SK-N-SH (cell line): ENCODE measurements around the gene ORMDL1.

Experiments
- GABPA ChIP-seq: IDR thresholded peaks from 2 replicates; pipeline ENCODE4 v1.4.0; 2012; ENCODE audit warnings: low read depth, mild to moderate bottlenecking
- JUND ChIP-seq: IDR thresholded peaks from 2 replicates; pipeline ENCODE4 v1.4.0; 2012
- MEF2A ChIP-seq: IDR thresholded peaks from 2 replicates; pipeline ENCODE4 v1.4.0; 2012; ENCODE audit warnings: low read depth, borderline replicate concordance
- POLR2AphosphoS5 ChIP-seq: IDR thresholded peaks from 2 replicates; pipeline ENCODE4 v1.6.1; 2012; ENCODE audit warnings: low read depth, low read length
- RAD21 ChIP-seq: IDR thresholded peaks from 2 replicates; pipeline ENCODE4 v1.6.1; 2012; ENCODE audit warnings: mild to moderate bottlenecking, low read length
- RXRA ChIP-seq: IDR thresholded peaks from 2 replicates; pipeline ENCODE4 v1.4.0; 2012; ENCODE audit warnings: low read depth, mild to moderate bottlenecking, borderline replicate concordance
- TAF1 ChIP-seq: IDR thresholded peaks from 2 replicates; pipeline ENCODE4 v1.6.1; 2012; ENCODE audit warnings: low read depth, mild to moderate bottlenecking, low read length, moderate library complexity, borderline replicate concordance
- USF2 ChIP-seq: fragments of 150-350 bp; IDR thresholded peaks from 2 replicates; pipeline ENCODE4 v1.6.1; 2017; ENCODE audit warnings: antibody characterized with exemption, low read length, low read depth, borderline replicate concordance
- YY1 ChIP-seq: IDR thresholded peaks from 2 replicates; pipeline ENCODE4 v1.4.0; 2012; ENCODE audit warnings: low read depth, mild to moderate bottlenecking
- TF ChIP-seq, protein P1 (sequence below): fragments of 200-600 bp; sonication (generic); IDR thresholded peaks from 2 replicates; pipeline ENCODE4 v1.6.1; 2017; ENCODE audit warnings: antibody characterized with exemption, mild to moderate bottlenecking, moderate library complexity
- TF ChIP-seq, protein P2 (sequence below): IDR thresholded peaks from 2 replicates; pipeline ENCODE4 v1.4.0; 2012; ENCODE audit warnings: low read depth
- TF ChIP-seq, protein P3 (sequence below): fragments of 150-350 bp; IDR thresholded peaks from 2 replicates; pipeline ENCODE4 v1.6.1; 2016; ENCODE audit warnings: mild to moderate bottlenecking, low read depth, low read length

- TF ChIP-seq, protein P1, sequence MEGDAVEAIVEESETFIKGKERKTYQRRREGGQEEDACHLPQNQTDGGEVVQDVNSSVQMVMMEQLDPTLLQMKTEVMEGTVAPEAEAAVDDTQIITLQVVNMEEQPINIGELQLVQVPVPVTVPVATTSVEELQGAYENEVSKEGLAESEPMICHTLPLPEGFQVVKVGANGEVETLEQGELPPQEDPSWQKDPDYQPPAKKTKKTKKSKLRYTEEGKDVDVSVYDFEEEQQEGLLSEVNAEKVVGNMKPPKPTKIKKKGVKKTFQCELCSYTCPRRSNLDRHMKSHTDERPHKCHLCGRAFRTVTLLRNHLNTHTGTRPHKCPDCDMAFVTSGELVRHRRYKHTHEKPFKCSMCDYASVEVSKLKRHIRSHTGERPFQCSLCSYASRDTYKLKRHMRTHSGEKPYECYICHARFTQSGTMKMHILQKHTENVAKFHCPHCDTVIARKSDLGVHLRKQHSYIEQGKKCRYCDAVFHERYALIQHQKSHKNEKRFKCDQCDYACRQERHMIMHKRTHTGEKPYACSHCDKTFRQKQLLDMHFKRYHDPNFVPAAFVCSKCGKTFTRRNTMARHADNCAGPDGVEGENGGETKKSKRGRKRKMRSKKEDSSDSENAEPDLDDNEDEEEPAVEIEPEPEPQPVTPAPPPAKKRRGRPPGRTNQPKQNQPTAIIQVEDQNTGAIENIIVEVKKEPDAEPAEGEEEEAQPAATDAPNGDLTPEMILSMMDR: no peak
- TF ChIP-seq USF2 (no peak), GABPA (no peak), MEF2A (peak; percentile 78), RAD21 (no peak), POLR2AphosphoS5 (peak; percentile 60; the same call in 1 of the 2 replicates), TAF1 (no peak), JUND (peak; percentile 85), RXRA (peak; percentile 54; the same call in 1 of the 2 replicates), YY1 (no peak)
- TF ChIP-seq, protein P2, sequence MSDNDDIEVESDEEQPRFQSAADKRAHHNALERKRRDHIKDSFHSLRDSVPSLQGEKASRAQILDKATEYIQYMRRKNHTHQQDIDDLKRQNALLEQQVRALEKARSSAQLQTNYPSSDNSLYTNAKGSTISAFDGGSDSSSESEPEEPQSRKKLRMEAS: 0 out of 2 replicates have a peak, but pooled peaks have one; percentile 22
- TF ChIP-seq, protein P3, sequence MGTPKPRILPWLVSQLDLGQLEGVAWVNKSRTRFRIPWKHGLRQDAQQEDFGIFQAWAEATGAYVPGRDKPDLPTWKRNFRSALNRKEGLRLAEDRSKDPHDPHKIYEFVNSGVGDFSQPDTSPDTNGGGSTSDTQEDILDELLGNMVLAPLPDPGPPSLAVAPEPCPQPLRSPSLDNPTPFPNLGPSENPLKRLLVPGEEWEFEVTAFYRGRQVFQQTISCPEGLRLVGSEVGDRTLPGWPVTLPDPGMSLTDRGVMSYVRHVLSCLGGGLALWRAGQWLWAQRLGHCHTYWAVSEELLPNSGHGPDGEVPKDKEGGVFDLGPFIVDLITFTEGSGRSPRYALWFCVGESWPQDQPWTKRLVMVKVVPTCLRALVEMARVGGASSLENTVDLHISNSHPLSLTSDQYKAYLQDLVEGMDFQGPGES: no peak
Observed at GRCh38 chr2:189819297-189819704, 35.2 kb upstream of the ORMDL1 start.
